ENCODE measurements around the gene AKT1. TPM values are rescaled to one million over a fixed set of nuclear protein-coding genes. Genes with fewer than 3 reads are reported as not detected.
A peak's percentile ranks its signal among the peaks of the same experiment; 100 is the strongest.

Gene AKT1
- polyA plus RNA-seq, 2 of the 4 experiments (the other 2 are of a cell fraction): 70.2 to 93.8 TPM

DNA sequence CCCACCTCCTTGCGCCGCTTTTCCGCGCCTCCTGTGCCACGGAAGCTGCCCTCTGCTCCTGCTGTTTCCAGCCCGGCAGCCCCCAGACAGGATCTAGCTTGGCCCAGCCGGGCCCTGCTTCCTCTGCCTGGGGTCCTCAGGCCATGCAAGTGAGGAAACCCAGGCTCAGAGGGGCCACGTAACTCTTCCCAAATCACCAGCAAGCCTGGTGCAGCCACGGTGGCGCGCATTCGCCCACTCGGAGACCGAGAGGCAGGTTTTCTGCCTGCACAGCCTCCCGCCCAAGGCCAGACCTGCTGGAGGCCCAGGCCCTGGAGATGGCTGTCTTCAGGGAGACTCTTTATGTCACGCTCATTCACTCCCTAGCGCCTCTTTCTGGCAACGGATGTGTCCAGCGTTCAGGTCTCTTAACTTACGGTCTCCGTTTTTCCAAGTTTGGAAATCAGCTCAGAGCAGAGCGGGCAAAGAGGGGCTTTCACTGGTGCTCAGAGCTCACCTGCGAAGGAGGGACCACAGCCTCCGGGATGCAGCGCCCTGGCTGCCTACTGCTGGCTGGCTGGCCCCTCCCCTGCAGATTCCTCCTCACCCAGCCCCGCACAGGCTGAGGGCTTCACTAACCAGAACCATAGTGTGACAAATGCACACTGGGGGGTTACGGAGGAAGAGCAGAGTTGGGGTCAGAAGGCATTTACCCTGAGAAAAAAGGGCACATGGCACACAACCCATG is 48.9 kb upstream of the AKT1 start:
- ChIA-PET CTCF (interaction anchor here (2.3 to 3.0 kb wide), 3 partner anchors 18 to 76 kb away, joined by 8 to 10 read pairs (median 8); no protein-coding TSS in a partner anchor), POLR2A (no interaction called here)
- 51% methylated on average over 27 of the region's 27 CpGs for WGBS (ENCODE audit: missing lambda C conversion rate)
- peaks cover 4% of the 10 kb centered on the region; the same call in 2 of the 3 replicates for H3K9me3 ChIP-seq
- no peak overlapping the region for H3K4me3 ChIP-seq
- 0 out of 3 replicates have a peak, but pooled peaks cover 5% of the 10 kb centered on the region for H3K4me1 ChIP-seq
- DNase-seq (ENCODE audit: low read depth in 1 of 2, low spot score in 1 of 2): no peak
- ATAC-seq: peak; percentile 42 to 57; a peak in 4 of 6 replicates
- H3K27ac ChIP-seq: no peak overlapping the region
- FAIRE-seq: no peak
- TF ChIP-seq FOXS1 (CRISPR knock-in tag; IDR thresholded peaks at IDR 0.05): no peak
- TF ChIP-seq, protein P1, sequence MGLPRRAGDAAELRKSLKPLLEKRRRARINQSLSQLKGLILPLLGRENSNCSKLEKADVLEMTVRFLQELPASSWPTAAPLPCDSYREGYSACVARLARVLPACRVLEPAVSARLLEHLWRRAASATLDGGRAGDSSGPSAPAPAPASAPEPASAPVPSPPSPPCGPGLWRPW (IDR thresholded peaks at IDR 0.05): no peak
- TF ChIP-seq HEYL (CRISPR knock-in tag; IDR thresholded peaks at IDR 0.05): no peak
- TF ChIP-seq EP300 (IDR thresholded peaks at IDR 0.05): no peak
- TF ChIP-seq HOXB5 (CRISPR knock-in tag; IDR thresholded peaks at IDR 0.05): no peak
- TF ChIP-seq ZNF302 (CRISPR knock-in tag; IDR thresholded peaks at IDR 0.05): no peak
- no peak for TF ChIP-seq CHD2 (IDR thresholded peaks at IDR 0.05; ENCODE audit: low read length, partially characterized antibody)
- no peak for TF ChIP-seq CEBPB (IDR thresholded peaks at IDR 0.05)
- no peak for TF ChIP-seq ZC3H11A (IDR thresholded peaks at IDR 0.05)
- no peak for TF ChIP-seq ESRRA (IDR thresholded peaks at IDR 0.05; ENCODE audit: borderline replicate concordance, low read length)
- no peak for TF ChIP-seq MAFK (IDR thresholded peaks at IDR 0.05; ENCODE audit: partially characterized antibody)
- H3K4me2 ChIP-seq: peak overlapping the region; percentile 41; the same call in 2 of the 3 replicates

DNA sequence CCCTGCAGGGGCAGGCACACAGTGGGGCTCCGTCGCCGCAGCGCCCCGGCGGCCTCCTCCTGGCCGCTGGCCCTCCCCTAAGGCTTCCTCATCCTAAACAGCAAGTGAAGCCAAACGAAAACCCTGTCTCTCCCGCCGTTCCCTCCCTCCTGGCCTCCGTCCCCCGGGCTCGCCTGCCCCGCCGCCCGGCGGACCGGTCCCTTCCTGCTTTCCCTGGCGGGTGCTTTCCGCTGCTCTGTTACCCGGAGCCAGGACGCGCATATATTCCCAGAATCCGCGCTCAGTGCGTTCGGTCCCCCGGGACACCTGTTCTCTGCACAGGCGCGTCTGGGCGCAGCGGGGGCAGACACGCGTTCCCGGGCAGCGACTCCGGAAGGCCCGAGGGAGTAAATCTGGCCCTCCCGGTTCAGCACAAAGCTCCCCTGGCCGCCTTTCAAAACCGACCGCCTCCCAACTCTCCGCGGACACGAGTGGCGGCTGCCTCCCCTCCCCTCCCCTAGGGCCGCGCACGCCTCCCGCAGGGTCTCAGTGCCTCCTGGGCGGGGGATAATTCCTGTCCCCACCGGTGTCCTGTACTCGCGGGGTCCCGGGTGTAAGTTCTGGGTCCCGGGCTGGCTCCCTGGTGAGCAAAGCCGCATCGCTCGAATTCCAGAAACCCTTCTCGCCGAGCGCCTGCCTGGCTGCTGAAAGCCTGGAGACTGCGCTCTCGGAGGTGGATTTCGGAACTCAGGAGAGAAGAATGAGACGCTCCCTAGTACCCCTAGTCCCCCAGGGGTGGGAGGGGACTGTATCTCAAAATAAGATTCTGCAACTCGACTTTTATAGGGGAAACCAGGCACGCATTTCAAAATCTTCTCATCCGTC is 48.1 kb upstream of the AKT1 start:
- H3K4me3 ChIP-seq: no peak overlapping the region
- DNase-seq (ENCODE audit: low read depth in 1 of 2, low spot score in 1 of 2) (no peak), ATAC-seq (peak; percentile 41 to 54; a peak in 3 of 6 replicates), FAIRE-seq (no peak)
- peaks cover 4% of the 10 kb centered on the region; the same call in 2 of the 3 replicates for H3K9me3 ChIP-seq
- no peak overlapping the region for H3K27ac ChIP-seq
- ChIA-PET CTCF (interaction anchor here (2.3 to 3.0 kb wide), 3 partner anchors 17 to 75 kb away, joined by 8 to 10 read pairs (median 8); no protein-coding TSS in a partner anchor), POLR2A (no interaction called here)
- 0 out of 3 replicates have a peak, but pooled peaks cover 5% of the 10 kb centered on the region for H3K4me1 ChIP-seq
- 37% methylated on average over 50 of the region's 69 CpGs for WGBS (ENCODE audit: missing lambda C conversion rate)
- H3K4me2 ChIP-seq: peak overlapping the region; percentile 41
- no peak for TF ChIP-seq PHF8 (IDR thresholded peaks at IDR 0.05; ENCODE audit: borderline replicate concordance, low read depth)
- no peak for TF ChIP-seq POLR2A (IDR thresholded peaks at IDR 0.05; ENCODE audit: low read length)
- TF ChIP-seq JUN (IDR thresholded peaks at IDR 0.05): no peak
- TF ChIP-seq, protein P2, sequence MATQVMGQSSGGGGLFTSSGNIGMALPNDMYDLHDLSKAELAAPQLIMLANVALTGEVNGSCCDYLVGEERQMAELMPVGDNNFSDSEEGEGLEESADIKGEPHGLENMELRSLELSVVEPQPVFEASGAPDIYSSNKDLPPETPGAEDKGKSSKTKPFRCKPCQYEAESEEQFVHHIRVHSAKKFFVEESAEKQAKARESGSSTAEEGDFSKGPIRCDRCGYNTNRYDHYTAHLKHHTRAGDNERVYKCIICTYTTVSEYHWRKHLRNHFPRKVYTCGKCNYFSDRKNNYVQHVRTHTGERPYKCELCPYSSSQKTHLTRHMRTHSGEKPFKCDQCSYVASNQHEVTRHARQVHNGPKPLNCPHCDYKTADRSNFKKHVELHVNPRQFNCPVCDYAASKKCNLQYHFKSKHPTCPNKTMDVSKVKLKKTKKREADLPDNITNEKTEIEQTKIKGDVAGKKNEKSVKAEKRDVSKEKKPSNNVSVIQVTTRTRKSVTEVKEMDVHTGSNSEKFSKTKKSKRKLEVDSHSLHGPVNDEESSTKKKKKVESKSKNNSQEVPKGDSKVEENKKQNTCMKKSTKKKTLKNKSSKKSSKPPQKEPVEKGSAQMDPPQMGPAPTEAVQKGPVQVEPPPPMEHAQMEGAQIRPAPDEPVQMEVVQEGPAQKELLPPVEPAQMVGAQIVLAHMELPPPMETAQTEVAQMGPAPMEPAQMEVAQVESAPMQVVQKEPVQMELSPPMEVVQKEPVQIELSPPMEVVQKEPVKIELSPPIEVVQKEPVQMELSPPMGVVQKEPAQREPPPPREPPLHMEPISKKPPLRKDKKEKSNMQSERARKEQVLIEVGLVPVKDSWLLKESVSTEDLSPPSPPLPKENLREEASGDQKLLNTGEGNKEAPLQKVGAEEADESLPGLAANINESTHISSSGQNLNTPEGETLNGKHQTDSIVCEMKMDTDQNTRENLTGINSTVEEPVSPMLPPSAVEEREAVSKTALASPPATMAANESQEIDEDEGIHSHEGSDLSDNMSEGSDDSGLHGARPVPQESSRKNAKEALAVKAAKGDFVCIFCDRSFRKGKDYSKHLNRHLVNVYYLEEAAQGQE (IDR thresholded peaks at IDR 0.05): no peak
- no peak for TF ChIP-seq FOXS1 (CRISPR knock-in tag; IDR thresholded peaks at IDR 0.05)
- TF ChIP-seq CBX8 (IDR thresholded peaks at IDR 0.05): no peak
- no peak for TF ChIP-seq EHMT2 (IDR thresholded peaks at IDR 0.05; ENCODE audit: low read depth)
- TF ChIP-seq NPAS2 (CRISPR knock-in tag; IDR thresholded peaks at IDR 0.05; ENCODE audit: borderline replicate concordance): no peak
- TF ChIP-seq KDM5A (IDR thresholded peaks at IDR 0.05): no peak
- no peak for TF ChIP-seq EP300 (IDR thresholded peaks at IDR 0.05)
- TF ChIP-seq, protein P3, sequence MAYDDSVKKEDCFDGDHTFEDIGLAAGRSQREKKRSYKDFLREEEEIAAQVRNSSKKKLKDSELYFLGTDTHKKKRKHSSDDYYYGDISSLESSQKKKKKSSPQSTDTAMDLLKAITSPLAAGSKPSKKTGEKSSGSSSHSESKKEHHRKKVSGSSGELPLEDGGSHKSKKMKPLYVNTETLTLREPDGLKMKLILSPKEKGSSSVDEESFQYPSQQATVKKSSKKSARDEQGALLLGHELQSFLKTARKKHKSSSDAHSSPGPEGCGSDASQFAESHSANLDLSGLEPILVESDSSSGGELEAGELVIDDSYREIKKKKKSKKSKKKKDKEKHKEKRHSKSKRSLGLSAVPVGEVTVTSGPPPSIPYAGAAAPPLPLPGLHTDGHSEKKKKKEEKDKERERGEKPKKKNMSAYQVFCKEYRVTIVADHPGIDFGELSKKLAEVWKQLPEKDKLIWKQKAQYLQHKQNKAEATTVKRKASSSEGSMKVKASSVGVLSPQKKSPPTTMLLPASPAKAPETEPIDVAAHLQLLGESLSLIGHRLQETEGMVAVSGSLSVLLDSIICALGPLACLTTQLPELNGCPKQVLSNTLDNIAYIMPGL (CRISPR knock-in tag; IDR thresholded peaks at IDR 0.05; ENCODE audit: borderline replicate concordance): no peak
- TF ChIP-seq, protein P4, sequence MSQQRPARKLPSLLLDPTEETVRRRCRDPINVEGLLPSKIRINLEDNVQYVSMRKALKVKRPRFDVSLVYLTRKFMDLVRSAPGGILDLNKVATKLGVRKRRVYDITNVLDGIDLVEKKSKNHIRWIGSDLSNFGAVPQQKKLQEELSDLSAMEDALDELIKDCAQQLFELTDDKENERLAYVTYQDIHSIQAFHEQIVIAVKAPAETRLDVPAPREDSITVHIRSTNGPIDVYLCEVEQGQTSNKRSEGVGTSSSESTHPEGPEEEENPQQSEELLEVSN (IDR thresholded peaks at IDR 0.05; ENCODE audit: borderline replicate concordance, low read depth): no peak
- TF ChIP-seq CEBPB (IDR thresholded peaks at IDR 0.05): no peak
- TF ChIP-seq, protein P5, sequence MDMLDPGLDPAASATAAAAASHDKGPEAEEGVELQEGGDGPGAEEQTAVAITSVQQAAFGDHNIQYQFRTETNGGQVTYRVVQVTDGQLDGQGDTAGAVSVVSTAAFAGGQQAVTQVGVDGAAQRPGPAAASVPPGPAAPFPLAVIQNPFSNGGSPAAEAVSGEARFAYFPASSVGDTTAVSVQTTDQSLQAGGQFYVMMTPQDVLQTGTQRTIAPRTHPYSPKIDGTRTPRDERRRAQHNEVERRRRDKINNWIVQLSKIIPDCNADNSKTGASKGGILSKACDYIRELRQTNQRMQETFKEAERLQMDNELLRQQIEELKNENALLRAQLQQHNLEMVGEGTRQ (IDR thresholded peaks at IDR 0.05): no peak
- TF ChIP-seq, protein P6, sequence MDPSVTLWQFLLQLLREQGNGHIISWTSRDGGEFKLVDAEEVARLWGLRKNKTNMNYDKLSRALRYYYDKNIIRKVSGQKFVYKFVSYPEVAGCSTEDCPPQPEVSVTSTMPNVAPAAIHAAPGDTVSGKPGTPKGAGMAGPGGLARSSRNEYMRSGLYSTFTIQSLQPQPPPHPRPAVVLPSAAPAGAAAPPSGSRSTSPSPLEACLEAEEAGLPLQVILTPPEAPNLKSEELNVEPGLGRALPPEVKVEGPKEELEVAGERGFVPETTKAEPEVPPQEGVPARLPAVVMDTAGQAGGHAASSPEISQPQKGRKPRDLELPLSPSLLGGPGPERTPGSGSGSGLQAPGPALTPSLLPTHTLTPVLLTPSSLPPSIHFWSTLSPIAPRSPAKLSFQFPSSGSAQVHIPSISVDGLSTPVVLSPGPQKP (IDR thresholded peaks at IDR 0.05; ENCODE audit: low read depth, low read length): no peak
- no peak for TF ChIP-seq TFCP2L1 (CRISPR knock-in tag; IDR thresholded peaks at IDR 0.05)
- TF ChIP-seq KDM1A (IDR thresholded peaks at IDR 0.05; ENCODE audit: low read depth): no peak
